Astrocyte (in vitro differentiated cells and primary cell): ENCODE data around the gene CHRD.

Source experiments
- EZH2 ChIP-seq: IDR thresholded peaks from 2 replicates; pipeline ENCODE4 v1.6.1; 2012; ENCODE audit warnings: mild to moderate bottlenecking, low read length, inconsistent platforms; ENCODE audit not compliant: insufficient read depth
- TF ChIP-seq, protein P1 (sequence below): IDR thresholded peaks from 2 replicates; pipeline ENCODE4 v1.5.1; 2011; ENCODE audit warnings: low read depth, mild to moderate bottlenecking, inconsistent platforms, low read length, moderate library complexity; ENCODE audit not compliant: insufficient read depth

DNA sequence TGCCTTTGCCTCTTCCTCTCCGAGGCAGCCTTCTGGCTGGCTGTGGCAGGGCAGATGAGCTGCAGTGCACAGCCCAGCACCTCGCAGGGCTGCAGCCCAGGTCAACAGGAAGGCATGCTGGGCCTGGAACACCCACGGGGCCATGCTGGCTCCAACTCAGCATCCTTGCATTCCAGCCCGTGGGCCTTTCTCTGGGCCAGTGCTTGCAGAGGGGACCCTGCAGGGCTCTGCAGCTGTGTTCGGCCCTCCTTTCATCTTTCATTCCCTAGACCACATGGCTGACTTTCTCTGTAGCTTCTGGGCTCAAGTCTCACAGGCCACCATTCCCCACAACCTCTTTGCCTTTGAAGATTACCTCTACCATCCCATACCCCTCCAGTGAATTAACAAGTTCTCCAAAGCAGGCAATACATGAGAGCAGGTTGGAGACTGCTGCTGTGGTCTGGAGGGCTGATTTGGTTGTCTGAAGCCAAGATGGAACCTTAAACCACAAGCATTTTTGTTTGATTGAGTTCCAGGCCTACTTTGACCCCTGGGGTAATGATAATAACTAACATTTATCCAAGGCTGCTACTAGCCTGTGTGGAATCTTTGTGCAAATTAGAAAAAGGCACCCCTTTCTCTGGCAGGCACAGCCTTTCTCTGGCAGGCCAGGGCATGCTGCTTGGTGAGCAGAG lies 36.5 kb upstream of the CHRD start:
- TF ChIP-seq, protein P1, sequence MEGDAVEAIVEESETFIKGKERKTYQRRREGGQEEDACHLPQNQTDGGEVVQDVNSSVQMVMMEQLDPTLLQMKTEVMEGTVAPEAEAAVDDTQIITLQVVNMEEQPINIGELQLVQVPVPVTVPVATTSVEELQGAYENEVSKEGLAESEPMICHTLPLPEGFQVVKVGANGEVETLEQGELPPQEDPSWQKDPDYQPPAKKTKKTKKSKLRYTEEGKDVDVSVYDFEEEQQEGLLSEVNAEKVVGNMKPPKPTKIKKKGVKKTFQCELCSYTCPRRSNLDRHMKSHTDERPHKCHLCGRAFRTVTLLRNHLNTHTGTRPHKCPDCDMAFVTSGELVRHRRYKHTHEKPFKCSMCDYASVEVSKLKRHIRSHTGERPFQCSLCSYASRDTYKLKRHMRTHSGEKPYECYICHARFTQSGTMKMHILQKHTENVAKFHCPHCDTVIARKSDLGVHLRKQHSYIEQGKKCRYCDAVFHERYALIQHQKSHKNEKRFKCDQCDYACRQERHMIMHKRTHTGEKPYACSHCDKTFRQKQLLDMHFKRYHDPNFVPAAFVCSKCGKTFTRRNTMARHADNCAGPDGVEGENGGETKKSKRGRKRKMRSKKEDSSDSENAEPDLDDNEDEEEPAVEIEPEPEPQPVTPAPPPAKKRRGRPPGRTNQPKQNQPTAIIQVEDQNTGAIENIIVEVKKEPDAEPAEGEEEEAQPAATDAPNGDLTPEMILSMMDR = no peak
- no peak for TF ChIP-seq EZH2
